HL-60/S4 (cell line): Measurements from ENCODE around the gene ZNF469.
"Not testable (repeated sequence)": the region's sequence is repeated elsewhere in the genome, so short reads cannot be mapped to it uniquely, and the experiment has no call there.

Experiments
- in situ Hi-C: fragments of 300-500 bp; cut with MboI; formaldehyde crosslinking; loops from 2 replicates; pipeline ENCODE4 v1.14.3; 2022; ENCODE audit warnings: low sequenced_read_pairs

The ZNF469 gene

GRCh38 chr16:88407807-88408206 lies 25.0 kb downstream of the ZNF469 start:
- in situ Hi-C loops, result no loop called here

DNA sequence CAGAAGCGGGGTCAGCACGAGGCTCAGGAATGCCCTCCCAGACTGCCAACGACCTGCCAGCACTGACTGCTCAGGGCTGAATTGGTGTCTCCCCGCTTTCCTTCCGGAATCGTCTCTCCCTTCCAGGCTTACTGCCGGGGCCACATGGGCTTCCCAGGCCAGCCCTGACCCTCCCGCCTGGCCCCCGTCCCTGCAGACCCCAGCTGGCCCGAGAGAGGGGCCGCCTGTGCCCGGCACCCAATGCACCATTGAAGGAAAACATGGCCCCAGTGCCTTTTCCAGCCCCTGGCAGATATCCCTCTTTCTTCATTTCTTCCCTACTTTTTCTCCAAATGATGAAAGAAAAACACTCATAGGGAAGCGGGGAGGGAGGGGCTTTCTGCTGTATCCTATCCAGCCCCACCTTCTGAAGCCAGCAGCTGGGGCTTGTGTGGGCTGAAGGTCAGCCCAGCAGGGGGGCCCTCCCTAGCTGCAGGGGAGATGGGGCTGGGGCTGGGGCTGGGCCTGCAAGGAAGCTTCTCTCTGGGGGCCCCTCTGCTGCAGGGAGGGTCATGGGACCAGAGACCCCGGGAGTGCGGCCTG lies 25.9 kb downstream of the ZNF469 start:
- in situ Hi-C loops, result no loop called here

- in situ Hi-C loops, result no loop called here
Measured at GRCh38 chr16:88409296-88410065, 26.7 kb downstream of the ZNF469 start.

DNA sequence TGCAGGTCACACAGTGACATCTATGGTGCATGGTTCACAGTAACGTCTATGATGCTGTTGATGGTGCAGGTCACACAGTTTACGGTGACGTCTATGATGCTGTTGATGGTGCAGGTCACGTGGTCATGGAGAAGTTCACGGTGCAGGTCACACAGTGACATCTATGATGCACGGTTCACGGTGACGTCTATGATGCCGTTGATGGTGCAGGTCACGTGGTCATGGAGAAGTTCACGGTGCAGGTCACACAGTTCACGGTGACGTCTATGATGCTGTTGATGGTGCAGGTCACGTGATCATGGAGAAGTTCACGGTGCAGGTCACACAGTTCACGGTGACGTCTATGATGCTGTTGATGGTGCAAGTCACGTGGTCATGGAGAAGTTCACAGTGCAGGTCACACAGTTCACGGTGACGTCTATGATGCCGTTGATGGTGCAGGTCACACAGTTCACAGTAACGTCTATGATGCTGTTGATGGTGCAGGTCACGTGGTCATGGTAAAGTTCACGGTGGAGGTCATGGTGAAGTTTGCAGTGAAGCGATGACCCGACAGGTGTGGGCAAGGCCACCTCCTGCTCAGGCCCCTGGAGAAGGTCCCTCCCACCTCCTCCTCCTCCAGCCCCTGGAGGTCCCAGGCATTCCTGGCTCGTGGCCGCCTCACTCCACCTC lies 27.7 kb downstream of the ZNF469 start:
- in situ Hi-C loops, result not testable (repeated sequence)

- in situ Hi-C loops, result no loop called here
Measured at GRCh38 chr16:88411951-88412576, 29.3 kb downstream of the ZNF469 start.

DNA sequence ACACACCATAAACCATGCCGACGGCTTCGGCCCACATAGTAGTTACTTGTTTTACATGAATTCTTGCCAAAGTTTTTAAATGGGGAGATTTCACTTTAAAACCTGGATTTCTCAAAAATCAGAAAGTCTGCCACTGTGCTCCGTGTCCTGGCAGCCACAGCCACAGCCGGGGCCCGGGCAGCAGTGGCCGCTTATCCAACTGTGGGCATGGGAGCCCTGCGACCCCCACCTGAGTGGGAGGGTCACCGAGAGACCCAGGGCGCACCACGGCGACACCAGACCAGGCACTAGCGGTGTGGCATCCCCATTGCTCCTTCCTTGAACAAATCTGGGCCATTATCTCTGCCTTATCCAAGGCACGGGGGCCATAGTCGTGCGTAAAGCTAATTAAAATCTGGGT lies 30.0 kb downstream of the ZNF469 start:
- in situ Hi-C loops, result no loop called here

DNA sequence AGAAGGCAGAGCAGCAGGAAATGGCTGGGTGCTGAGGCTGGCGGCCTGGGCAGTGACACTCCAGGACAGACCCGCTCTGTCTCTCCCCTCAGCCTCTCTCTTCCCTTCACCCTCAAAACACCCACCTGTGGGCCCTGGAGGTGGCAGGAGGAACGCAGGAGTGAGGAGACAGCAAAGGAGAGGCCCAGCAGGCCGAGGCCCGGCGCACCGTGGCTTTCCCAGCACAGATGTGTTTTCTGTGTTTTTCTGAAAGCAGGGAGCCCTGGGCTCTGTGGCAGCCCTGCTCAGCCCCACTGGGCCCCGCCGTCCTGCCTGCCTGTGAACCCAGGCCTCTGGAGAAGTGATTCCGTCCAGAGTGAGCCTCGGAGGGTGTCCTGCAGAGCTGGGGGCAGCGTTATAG lies 30.5 kb downstream of the ZNF469 start:
- in situ Hi-C loops, result no loop called here

- in situ Hi-C loops, result no loop called here
Measured at GRCh38 chr16:88413631-88414030, 30.9 kb downstream of the ZNF469 start.

DNA sequence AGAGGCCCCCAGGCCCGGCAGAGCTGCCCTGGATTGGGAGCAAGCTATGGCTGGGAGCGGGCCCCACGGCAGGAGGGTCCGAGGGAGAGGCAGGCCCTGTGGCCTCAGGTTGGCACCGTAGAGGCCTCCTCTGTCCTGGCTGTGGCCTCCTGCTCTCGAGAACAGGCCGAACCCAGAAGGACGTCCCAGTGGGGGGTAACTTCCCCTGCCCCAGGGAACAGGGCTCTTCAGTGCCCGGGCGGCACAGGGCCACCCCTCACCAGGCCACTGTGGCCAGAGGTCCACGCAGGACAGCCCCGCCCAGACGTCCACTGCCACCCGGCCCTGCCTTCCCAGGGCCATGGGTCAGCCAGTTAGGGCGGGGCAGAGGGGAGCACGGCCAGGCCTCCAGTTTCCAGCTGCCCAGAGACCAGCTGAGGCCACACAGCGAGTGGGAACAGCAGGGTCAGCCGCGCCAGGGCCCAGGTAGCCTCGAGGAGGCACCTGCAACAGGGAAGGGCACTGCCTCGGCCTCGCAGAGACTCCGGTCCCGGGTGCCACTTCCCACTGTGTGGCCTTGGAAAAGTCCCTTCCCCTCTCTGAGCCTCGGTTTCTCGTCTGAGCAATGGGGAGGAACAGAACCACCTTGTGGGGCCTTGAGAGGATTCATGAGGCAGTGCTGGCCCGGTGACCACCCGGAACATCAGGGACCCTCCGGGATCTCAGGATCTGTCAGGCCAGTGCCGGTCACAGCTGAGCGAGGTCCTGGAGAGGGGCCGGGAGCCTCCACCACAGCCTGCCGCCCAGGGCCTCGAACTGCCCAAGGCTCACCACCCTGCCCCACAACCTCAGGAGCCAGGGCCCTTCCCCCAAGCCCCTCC lies 32.0 kb downstream of the ZNF469 start:
- in situ Hi-C loops, result no loop called here

DNA sequence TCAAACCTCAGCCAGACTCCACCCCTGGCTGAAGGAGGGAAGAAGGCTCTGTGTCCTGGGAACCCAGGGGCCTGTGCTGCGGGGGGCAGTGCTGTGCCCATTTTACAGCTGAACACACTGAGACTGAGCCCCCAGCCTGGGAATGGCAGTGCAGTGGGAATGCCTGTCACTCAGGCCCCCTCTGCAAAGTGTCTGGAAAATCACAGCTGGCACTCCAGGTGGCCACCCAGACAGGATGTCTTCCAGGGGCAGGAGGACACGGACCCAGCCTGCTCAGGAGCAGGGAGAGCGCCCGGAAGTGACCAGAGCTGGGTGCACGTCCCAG lies 32.6 kb downstream of the ZNF469 start:
- in situ Hi-C loops, result no loop called here

DNA sequence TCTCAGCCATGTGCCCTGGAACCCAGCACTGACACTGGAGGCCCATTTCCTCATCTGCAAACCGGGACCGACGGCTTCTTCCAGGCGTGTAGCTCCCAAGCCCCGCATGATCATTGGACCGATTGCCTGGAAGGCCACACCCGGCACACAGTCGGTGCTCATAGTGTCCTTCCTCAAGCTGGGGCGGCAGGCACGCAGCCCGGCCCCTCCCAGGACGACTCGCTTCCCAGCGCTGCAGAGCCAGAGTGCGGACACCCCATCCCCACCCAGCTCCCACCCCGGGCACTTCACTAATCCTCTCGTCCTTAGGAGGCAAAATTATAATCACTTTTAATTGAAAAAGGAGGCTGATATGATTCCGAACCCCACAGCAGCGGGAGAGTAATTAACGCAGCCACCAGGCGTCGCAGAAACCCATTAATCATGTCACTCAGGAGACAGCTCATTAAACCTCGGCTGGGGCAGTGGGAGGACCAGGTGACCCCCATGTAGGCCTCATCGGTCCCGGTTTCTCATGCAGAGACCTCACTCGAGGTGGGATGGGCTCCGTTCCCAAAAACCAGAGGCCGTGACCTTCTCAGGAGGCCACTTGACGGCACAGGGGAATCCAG lies 33.1 kb downstream of the ZNF469 start:
- in situ Hi-C loops, result no loop called here

DNA sequence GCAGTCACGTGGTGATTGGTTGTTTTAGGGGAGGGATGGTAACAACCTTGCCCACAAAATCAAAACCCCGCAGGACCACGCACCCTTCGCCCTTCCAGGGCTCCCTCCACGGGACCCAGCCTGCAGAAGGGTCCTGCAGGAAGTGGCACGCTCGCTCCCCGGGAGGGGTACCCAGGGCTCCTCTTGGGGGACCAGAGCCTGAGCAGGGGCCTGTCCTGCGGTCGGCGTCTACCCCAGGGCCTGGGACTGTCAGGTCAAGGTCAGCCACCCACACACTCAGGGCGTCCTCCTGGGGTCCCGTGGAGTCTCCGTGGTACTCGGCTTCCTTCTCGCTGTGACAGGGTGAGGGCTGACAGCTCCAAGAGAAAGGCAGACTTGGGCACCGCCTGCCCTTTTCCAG lies 33.9 kb downstream of the ZNF469 start:
- in situ Hi-C loops, result no loop called here

DNA sequence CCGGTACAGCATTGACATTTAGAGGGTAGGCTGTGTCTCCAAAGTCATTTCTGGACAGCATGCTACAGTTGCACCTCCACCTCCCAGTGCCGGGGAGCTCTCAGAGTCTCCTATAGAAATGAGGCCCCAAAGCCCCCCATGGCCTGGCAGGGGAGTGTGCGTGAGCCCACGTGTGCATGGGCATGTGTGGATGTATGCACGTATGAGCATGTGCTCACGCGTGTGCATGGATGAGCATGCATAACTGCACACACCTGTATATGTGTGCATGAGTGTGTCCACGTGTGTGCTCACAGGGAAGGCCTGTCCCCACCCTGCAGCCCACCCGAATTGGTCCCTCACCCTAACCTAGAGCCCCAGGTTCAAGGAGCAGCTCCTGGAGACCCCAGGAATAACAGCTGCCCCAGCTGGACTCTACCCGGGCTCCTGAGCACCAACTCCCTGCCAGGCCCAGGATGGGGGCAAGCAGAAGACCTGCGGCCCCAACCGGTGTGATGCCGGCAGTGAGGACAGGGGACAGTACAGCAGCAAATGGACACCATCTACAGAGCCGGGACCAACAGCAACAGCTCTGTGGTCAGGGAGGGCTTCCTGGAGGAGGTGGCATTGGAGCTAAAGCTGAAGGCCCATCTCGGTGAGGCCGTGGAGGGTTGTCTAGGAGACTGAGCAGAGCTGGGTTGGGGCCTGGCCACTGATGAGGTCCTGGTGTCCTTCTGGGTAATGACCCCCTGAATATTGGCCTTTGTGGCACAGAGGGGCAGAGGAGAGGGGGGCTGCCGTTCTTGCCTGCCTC lies 35.1 kb downstream of the ZNF469 start:
- in situ Hi-C loops, result no loop called here

DNA sequence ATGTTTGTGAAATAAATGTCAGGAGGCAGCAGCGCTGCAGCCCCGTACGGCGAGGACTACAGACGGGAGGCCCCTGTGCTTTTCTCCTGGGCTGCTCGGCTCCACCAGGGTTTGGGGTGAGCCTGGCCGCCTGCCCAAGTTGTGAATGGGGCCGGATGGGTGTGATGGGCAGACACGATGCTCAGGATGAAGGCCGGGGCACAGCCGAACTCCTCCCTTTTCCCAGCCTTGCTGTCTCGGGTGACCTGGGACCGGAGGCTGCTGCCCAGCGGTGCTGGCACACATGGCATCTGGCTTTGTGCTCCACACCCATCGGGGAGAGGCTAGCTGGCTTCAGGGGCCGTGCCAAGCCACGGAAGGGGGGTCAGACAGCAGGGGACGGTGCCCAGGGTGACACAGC lies 36.1 kb downstream of the ZNF469 start:
- in situ Hi-C loops, result no loop called here

DNA sequence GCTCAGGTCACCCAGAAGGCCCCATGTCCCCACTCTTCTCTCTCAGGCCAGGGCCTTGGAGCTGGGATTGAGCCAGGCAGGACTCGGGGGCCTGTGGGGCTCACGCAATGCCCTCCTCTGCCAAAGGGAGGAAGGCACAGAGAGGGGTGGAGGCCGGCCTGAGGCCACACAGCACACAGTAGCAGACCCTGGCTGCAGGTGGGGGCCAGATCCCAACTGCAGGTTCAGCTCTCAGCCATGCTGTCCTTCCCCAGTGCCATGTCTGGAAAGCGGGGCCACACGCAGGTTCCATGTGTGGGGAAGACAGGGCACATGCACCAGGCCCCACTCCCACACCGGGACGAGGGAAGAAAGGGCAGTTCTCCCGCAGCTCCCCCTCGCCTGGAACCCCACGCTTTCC lies 37.0 kb downstream of the ZNF469 start:
- in situ Hi-C loops, result no loop called here

DNA sequence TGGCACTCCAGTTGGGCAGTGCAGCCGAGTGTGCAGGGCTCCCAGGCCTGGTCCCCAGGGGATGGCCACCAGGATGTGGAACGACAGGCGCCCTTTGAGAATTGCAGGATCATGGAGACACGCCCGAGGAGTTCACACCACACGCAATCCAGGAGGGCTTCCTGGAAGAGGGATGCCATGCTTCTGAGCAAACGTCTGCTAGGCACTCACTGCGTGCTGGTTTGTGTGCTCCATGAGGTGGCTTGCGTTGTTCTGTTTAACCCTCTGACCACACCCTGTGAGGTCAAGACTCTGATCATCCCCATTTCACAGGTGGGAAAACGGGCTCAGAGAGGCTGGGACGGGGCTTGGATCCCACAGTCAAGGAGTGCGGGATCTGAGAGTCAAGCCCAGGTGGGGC lies 37.7 kb downstream of the ZNF469 start:
- in situ Hi-C loops, result no loop called here

DNA sequence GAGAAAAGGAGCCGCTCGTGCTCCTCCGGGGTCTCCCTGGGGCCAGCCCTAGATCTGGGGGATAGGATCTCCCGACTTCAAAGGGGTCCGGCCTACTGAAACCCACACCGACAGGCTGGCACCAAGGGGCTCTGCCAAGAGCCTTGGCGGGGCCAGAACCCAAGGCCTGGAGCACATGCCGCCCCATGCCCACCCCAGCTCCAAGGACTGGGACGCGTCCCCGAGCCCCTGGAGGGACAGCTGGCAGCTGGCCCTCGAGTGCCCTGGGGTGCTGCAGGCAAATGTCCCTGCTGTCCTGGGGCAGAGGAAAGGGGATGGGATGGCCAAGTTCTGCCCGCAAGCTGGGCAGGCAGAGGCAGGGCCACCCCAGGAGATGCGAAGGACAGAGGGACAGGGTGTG lies 38.5 kb downstream of the ZNF469 start:
- in situ Hi-C loops, result no loop called here

DNA sequence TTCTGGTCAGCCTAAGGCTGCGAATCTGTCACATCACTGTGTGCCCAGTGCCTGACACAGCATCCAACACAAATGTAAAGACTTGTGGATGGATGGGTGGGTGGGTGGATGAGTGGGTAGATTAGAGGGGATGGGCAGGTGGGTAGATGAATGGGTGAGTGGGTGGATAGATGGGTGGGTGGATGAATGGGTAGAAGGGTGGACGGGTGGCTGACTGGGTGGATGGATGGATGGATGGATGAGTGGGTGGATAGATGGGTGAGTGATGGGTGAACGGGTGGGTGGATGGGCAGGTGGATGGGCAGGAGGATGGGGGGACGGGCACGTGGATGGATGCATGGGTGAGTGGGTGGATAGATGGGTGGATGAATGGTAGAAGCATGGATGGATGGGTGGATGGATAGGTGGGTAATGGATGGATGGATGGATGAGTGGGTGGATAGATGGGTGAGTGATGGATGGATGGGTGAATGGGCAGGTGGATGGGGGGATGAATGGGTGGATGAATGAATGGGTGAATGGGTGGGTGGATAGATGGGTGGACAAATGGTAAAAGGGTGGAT lies 39.2 kb downstream of the ZNF469 start:
- in situ Hi-C loops, result no loop called here

DNA sequence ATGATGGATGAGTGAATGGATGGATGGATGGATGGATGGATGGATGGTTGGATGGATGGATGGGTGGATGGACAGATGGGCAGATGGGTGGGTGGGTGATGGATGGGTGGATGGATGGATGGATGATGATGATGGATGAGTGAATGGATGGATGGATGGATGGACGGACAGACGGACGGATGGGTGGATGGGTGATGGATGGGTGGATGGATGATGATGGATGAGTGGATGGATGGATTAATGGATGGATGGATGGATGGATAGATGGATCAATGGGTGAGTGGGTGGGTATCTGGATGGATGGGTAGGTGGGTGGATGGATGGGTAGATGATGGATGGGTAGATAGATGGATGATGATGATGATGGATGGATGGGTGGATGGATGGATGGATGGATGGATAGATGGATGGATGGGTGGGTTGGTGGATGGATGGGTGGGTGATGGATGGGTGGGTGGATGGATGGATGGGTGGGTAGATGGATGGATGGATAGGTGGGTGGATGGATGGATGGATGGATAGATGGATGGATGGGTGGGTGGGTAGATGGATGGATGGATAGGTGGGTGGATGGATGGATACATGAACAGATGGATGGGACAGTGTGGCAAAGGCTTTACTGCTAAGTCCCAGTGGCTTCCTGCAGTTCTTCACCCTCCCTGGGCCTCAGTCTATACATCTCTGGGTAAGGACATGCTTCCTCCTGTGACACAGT lies 40.1 kb downstream of the ZNF469 start:
- in situ Hi-C loops, result no loop called here
